ELF-1 (cell line): ENCODE data around the gene PCNT.
"Not testable (repeated sequence)": the region's sequence is repeated elsewhere in the genome, so short reads cannot be mapped to it uniquely, and the experiment has no call there.

Experiments
- DNase-seq: peaks from one replicate; pipeline ENCODE4 v3.0.0-alpha.2; 2016; ENCODE audit warnings: low read depth, low spot score

Gene PCNT

DNA sequence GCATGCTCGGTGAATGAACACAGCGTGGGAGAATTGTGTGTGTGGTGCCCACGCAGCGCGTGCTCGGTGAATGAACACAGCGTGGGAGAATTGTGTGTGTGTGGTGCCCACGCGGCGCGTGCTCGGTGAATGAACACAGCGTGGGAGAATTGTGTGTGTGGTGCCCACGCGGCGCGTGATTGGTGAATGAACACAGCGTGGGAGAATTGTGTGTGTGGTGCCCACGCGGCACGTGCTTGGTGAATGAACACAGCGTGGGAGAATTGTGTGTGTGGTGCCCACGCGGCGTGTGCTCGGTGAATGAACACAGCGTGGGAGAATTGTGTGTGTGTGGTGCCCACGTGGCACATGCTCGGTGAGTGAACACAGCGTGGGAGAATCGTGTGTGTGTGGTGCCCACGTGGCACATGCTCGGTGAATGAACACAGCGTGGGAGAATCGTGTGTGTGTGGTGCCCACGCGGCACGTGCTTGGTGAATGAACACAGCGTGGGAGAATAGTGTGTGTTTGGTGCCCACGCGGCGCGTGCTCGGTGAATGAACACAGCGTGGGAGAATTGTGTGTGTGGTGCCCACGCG, 79.4 kb downstream of the PCNT start:
- not testable (repeated sequence) for DNase-seq

- DNase-seq = no peak
Observed at GRCh38 chr21:46404306-46404705, 80.3 kb downstream of the PCNT start.

- DNase-seq = no peak
Observed at GRCh38 chr21:46406001-46406400, 82.0 kb downstream of the PCNT start.

DNA sequence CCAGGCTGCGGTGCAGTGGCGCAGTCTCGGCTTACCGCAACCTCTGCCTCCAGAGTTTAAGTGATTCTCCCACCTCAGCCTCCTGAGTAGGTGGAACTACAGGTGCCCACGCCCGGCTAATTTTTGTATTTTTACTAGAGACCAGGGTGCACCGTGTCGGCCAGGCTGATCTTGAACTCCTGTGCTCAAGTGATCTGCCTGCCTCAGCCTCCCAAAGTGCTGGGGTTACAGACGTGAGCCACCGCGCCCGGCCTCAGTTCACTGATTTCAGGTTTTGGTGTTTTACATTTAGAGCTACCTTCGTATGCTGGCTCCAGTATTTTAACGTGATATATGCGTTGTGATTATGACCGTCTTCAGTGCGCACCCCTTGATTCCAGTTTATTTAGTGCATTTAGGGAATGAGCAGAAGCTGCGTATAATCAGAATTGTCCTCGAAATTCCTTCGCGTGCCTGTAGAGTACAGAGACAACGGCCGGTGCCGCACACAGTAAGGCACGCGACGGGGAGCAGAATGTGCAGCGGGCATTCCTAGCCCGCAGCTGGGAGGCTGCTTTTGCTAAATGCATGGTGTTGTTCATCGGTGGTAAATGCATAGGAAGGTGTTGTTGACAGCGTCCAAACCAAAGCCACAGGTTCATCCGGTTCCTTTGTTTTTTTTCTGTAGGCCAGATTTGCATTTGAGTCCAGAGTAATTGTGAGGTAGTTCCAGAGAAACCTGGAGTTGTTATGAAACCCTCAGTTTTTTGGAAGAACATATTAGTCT, 85.9 kb downstream of the PCNT start:
- DNase-seq = peak; percentile 50

- no peak for DNase-seq
Observed at GRCh38 chr21:46410516-46410915, 86.6 kb downstream of the PCNT start.

DNA sequence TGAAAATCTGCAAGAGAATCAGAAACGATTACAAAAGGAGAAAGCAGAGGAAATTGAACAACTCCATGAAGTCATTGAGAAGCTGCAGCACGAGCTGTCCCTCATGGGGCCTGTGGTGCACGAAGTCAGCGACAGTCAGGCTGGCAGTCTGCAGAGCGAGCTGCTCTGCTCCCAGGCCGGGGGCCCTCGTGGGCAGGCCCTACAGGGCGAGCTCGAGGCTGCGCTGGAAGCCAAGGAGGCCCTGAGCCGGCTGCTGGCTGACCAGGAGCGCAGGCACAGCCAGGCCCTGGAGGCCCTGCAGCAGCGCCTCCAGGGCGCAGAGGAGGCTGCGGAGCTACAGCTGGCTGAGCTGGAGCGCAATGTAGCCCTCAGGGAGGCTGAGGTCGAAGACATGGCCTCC, 87.3 kb downstream of the PCNT start:
- peak; percentile 30 for DNase-seq

DNA sequence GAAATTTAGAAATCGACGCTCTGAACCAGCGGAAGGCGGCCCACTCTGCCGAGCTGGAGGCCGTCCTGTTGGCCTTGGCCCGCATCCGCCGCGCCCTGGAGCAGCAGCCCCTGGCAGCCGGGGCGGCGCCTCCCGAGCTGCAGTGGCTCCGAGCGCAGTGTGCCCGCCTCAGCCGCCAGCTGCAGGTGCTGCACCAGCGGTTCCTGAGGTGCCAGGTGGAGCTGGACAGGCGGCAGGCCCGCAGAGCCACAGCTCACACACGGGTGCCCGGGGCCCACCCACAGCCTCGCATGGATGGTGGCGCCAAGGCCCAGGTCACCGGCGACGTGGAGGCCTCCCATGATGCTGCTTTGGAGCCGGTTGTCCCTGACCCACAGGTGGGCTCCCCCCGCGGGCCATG, 87.7 kb downstream of the PCNT start:
- DNase-seq = no peak

DNA sequence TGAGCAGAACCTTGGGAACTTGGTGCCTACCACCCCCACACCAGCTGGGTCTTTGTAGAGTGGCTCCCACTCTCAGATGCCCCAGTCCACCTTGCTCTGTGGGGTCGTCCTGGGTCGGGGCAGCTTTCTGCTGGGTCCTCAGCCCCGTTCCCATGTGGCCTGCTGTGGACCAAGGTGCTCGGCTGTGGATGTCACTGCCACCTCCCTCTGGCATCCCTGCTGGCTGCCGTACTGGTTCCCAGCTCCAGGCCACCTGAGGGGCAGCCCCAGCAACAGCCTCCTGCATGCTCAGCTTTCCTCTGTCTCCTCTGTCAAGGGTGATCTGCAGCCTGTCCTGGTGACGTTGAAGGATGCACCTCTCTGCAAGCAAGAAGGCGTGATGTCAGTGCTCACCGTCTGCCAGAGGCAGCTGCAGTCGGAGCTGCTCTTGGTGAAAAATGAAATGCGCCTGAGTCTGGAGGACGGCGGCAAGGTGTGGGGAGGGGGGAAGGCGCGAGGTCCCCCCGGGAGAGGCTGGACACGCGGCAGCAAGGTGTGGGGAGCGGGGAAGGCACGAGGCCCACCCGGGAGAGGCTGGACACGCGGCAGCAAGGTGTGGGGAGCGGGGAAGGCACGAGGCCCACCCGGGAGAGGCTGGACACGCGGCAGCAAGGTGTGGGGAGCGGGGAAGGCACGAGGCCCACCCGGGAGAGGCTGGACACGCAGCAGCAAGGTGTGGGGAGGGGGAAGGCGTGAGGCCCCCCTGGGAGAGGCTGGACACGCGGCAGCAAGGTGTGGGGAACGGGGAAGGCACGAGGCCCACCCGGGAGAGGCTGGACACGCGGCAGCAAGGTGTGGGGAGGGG, 88.8 kb downstream of the PCNT start:
- no peak for DNase-seq

DNA sequence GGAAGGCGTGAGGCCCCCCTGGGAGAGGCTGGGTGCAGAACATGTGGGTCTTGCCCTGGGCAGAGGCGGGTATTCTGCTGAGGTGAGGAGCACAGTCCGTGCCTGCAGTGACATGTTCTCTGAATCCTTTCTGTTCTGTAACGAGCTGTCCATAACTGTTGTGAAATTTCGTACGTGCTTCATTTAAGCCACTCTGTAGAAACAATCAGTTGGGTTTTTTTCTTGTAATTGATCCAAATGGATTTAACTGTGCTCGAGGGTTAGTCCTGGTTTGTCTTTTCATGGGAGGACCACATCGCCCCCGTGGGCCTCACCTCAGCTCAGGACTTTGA, 89.4 kb downstream of the PCNT start:
- no peak for DNase-seq

- DNase-seq = no peak
Observed at GRCh38 chr21:46414965-46415275, 91.0 kb downstream of the PCNT start.

DNA sequence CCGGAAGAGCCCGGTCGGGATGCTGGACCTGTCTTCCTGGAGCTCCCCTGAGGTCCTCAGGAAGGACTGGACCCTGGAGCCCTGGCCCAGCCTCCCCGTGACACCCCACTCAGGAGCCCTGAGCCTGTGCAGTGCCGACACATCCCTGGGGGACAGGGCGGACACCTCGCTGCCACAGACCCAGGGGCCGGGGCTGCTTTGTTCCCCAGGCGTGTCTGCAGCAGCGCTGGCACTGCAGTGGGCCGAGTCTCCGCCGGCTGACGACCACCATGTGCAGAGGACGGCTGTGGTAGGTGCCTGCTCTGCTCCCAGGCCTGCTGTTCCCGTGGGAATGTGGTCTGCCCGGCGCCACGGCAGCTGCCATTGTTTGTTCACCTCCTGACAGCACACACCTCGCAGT, 92.6 kb downstream of the PCNT start:
- DNase-seq = no peak

- DNase-seq = no peak
Observed at GRCh38 chr21:46418265-46418946, 94.5 kb downstream of the PCNT start.

GRCh38 chr21:46420241-46421190, 96.6 kb downstream of the PCNT start:
- no peak for DNase-seq

DNA sequence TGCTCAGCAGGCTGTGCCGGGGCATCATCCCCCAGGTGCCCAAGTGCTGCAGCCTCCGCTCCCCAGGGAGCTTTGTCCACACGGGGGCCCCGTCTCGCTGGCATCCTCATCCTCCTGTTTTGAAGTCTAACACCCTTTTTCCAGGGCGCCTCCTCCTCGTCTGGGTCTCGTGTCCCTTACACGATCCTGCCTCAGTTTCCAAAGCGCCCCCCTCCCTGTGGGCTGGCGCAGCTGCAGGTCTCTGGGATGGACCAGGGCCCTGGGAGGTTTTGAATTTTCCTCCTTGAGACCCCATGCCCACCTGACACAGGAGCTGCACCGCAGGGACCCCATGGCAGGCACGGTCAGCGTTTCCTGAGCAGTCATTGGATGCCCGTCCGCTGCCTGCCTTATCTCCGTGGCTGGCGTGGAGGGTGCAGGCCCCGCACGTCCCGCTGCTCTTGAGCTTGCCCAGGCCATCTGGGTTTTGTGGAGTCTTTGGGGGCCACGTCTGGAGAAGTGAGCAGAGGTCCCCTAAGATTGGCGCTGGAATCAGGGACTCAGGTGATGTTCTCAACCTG, 97.3 kb downstream of the PCNT start:
- DNase-seq = no peak

DNA sequence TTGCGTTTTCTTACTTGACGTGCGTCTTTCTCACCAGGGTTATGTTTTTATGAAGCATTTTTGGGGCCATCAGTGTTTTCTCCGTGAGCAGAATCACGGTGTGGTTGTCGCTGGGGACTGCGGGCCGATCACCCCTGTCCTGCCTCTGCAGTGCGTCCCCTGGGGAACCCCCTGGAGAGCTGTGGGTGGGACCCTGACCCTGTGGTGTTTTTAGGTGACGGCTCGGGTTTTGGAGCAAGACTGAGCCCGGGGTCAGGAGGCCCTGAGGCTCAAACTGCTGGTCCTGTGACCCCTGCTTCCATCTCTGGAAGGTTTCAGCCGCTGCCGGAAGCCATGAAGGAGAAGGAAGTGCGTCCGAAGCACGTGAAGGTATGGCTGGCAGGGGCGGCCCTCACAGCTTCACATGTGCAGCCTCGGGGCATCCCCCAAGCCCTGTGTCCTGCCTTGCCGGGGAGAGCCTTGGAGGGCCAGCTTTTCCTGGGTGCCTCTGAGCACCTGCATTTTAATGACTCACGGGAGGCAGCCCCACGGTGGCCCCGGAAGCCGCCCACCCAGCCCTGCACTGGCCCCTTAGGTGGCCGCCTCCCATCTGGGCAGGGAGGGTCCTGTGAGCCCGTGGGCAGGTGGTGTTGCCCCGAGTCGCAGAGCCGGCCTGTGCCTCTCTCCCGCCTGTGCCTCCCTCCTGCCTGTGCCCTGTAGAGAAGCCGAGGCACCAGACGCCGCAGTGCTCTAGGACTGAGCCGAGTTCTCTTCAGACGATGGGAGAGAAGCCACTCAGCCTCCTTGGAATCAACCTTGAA, 98.0 kb downstream of the PCNT start:
- no peak for DNase-seq

DNA sequence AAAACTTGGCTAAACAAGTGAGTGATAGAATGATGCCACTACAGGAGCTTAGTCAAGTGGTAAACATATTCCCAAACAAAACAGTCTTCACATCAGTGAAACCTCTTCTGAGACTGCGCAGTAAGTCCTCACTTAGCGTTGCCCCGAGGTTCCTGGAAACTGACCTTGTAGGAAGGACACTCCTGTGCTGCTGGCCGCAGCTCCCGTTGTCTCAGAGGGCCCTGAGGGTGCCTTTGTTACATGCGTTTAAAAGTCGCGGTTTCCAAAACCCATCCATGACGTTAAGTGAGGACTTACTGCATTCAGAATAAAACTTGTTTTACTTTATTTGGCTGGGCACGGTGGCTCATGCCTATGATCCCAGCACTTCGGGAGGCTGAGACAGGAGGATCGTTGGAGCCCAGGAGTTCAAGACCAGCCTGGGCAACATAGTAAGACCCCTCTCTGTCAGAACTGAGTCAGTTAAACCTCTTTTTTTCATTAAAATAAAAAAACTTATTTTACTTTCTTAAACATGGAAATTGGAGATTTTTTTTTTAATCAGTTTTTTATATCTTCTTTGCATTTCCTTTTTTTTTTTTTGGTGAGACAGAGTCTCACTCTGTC, 98.8 kb downstream of the PCNT start:
- DNase-seq = no peak

DNA sequence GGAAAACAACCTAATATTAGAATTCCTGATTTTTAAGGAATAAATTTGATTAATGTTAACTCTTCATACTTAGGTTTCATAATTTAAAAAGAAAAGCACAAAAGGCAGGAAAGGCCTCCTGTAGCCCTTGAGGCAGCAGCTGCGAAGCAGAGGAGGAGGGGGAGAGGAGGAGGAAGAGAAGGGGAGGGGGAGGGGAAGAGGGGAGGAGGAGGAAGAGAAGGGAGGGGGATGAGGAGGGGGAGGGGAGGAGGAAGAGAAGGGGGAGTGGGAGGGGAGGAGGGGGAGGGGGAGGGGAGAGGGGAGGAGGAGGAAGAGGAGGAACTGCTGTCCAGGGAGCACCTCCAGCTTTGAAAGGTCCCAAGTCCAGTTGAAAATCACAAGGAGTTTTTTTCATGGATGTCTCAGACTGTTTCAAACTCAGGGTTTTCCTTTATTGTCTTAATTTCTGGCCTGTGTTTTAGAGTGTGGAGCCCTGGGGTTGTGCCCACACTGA, 99.6 kb downstream of the PCNT start:
- DNase-seq = no peak

DNA sequence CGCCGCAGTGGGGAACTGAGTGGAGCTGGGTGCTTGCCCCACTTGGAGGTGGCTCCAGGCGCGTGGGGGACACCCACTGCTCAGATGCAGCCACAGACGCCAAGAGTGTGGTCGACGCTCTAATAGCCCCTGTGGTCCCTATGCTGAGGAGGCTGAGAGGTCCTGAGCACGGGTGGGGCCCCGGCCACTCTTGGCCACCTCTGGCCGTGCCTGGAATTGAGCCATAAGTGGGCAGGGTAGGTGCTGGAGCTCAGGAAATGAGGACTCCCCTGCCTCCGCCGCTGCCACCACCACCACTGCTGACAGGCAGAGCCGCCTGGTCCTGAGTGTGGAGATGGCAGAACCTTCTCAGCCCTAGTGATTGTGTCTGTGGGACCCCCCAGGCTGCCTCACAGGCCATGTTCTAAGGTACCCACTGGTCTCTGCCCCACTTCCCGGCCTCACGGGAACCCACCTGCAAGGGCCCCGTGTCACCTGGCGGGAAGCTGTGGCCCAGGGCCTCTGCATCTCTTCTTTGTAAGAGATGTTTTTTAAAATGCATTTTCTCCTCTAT, 100.2 kb downstream of the PCNT start:
- no peak for DNase-seq

GRCh38 chr21:46424621-46425020, 100.7 kb downstream of the PCNT start:
- no peak for DNase-seq
